Fibroblast of the aortic adventitia (primary cell): Measurements from ENCODE around the gene ADD1. TPM values are rescaled to one million over a fixed set of nuclear protein-coding genes. Genes with fewer than 3 reads are reported as not detected.

Experiments
- DNase-seq: peaks from one replicate; pipeline ENCODE4 v3.0.0-alpha.2; 2010; ENCODE audit warnings: low read depth
- H3K4me3 ChIP-seq: 2 replicates; pipeline ENCODE4 v1.5.1; 2011; ENCODE audit warnings: low read depth, mild to moderate bottlenecking, control low read depth, low read length, moderate library complexity
- total RNA-seq: library from RNA; depleted of rRNA; stranded (reverse); fragments of >200 nt; gene quantifications from 2 replicates; pipeline ENCODE4 v1.2.3, GENCODE V29; 2012; ENCODE audit warnings: low replicate concordance
- TF ChIP-seq, protein P1 (sequence below): IDR thresholded peaks from 2 replicates; pipeline ENCODE4 v1.5.1; 2011; ENCODE audit warnings: mild to moderate bottlenecking, low read length, control low read depth, inconsistent platforms; ENCODE audit not compliant: insufficient read depth

ADD1 gene, protein sequence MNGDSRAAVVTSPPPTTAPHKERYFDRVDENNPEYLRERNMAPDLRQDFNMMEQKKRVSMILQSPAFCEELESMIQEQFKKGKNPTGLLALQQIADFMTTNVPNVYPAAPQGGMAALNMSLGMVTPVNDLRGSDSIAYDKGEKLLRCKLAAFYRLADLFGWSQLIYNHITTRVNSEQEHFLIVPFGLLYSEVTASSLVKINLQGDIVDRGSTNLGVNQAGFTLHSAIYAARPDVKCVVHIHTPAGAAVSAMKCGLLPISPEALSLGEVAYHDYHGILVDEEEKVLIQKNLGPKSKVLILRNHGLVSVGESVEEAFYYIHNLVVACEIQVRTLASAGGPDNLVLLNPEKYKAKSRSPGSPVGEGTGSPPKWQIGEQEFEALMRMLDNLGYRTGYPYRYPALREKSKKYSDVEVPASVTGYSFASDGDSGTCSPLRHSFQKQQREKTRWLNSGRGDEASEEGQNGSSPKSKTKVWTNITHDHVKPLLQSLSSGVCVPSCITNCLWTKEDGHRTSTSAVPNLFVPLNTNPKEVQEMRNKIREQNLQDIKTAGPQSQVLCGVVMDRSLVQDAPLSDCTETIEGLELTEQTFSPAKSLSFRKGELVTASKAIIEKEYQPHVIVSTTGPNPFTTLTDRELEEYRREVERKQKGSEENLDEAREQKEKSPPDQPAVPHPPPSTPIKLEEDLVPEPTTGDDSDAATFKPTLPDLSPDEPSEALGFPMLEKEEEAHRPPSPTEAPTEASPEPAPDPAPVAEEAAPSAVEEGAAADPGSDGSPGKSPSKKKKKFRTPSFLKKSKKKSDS
- 168 and 591 TPM in 2 replicates for total RNA-seq

DNA sequence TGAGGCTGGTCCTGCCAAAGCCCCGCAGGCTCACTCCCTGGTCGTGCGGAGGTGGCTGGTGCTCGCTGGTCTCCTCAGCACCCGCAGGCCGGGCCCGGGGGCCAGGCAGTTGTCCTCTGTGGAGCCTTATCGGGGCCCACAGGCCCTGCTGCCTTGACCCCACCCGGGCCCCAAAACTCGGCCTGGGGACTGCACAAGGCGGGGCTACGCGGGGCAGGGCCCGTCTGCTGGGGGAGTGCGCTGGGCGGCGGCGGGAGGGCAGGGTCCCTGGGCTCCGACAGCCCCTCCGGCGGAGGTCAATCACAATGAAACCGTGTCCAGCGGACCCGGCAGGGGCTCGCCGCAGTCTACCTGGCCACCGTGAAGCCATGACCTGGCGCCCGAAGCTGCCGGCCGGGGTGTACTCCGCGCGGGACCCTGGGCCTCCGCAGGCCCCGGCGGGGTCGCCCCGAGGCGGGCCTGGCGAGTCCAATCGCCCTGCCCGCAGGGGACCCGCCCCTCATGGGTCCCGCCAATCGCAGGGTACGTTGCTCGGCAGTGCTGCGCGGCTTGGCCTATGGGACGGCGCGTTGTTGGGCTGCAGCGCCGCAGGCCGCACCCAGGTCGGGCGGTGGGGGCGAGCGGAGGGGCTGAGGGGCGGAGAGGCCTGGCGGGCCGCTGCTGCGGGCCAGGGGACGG, at the start of gene ADD1:
Gene ADD1 (plus strand): TSS at position 582 of the 678 bp plus-strand sequence. CDS start 32,072 bp downstream, outside the sequence.
- TF ChIP-seq, protein P1, sequence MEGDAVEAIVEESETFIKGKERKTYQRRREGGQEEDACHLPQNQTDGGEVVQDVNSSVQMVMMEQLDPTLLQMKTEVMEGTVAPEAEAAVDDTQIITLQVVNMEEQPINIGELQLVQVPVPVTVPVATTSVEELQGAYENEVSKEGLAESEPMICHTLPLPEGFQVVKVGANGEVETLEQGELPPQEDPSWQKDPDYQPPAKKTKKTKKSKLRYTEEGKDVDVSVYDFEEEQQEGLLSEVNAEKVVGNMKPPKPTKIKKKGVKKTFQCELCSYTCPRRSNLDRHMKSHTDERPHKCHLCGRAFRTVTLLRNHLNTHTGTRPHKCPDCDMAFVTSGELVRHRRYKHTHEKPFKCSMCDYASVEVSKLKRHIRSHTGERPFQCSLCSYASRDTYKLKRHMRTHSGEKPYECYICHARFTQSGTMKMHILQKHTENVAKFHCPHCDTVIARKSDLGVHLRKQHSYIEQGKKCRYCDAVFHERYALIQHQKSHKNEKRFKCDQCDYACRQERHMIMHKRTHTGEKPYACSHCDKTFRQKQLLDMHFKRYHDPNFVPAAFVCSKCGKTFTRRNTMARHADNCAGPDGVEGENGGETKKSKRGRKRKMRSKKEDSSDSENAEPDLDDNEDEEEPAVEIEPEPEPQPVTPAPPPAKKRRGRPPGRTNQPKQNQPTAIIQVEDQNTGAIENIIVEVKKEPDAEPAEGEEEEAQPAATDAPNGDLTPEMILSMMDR = no peak
- peak; percentile 91 for DNase-seq
- peak within 1 kb of the TSS; percentile 89 for H3K4me3 ChIP-seq

DNA sequence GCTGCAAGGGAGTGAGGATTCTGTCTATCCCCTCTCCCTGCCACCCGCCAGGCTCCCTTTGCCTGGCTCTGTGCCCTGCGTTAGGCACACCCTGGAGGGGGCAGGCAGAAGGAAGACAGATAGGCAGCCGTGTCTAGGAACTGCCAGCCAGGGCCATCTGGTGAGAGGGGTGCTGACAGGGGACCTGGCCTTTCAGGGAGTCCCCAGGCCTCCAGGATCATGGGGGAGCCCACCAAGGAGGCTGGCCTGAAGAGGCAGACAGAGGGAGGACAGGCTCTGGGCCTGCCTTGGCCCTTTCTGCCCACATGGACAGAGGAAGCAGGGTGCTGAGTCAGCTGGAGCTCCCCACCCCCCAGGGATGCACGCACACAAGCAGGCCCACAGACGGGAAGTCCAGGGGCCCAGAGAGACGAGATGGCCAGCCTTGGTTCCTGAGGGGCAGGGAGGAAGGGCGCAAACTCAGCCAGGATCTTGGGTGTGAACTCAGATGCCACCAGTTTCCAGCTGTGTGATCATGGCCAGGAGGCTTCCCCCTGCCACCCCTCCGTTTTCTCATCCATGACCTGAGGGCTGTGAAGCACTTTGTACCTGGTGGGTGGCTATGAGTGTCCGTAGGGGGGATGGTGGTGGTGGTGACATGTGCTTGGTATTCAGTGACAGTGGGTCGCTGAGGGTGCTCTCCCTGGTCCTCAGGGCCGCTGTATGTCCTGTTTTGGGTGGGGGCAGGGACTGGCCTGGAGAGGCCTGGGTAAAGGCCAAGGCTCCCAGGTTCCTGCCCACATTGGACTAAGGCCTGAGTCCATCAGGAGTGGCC, 49.0 kb upstream of the ADD1 start:
- peak overlapping the region; percentile 72 for H3K4me3 ChIP-seq
- TF ChIP-seq, protein P1 = no peak
- DNase-seq = peak; percentile 83

DNA sequence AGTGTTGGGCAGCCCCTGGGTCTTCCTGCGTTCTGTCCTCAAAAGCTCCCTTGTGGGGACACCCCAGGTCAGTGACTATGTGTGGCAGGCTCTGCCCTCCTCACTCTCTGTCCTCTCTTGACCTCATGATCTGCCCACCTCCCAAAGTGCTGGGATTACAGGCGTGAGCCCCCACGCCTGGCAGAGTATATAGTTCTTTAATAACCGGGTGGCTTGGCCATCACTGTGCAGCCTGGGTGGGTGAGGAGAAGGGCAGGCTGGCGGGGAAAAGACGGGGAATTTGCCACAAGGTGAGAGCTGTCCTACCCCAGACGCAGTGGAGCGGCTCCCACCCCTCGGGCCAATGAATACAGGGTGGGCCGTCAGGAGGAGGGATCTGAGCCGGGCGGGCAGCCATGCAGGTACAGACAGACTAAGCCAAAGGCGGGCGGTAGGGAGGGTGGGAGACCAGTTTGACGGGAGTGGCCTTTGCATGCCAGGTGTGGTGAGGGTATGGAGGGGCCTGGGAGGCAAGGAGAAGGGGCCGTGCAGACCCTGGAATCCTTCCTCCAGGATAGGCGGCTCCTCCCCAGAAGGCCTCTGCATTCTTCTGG, 48.2 kb upstream of the ADD1 start:
- no peak for DNase-seq
- TF ChIP-seq, protein P1 = no peak
- H3K4me3 ChIP-seq = no peak overlapping the region

DNA sequence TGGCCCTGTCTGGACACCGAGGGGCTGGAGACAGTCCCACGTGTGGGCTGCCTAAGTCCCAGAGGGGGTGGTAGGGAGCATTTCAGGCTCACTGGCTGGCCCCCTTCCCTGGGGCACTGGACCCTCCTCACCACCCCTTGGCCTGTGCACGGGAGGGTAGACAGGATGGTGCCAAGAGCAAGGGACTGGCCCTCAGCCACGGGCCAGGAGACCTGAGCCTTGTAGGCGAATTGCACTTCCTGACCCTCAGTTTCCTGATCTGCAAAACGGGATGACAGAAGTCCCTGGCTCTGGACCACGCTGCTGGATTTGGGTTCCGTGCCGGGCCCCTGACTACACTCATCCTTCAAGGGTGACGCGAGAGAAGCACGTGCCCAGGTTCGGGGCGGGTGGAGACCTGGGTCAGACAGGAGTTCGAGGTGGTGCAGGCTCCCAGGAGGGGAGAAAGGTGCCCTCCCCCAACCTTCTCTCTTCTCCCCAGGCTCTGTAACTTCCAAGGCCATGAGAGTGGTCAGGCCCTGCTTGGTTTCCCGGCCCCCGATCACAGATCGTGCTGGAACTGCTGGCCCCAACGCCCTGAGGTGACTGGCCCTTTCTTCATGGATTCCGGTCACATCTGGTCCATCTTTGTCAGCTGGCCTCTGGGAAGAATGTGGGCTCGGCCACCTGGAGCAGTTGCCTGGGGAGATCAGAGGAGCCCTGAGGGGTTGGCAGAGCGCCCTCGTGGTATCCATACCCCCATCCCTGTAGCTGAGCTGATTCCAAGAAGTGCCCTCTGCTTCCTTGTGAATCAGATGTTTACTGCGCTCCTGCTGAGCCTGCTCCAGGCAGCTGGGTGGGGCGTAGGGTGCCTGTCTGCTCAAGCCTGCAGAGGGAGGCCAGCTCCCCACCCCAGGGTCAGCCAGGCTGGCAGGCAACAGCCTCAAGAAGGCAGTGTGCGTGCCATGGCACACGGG, 47.5 kb upstream of the ADD1 start:
- TF ChIP-seq, protein P1 = peak; percentile 2
- peak; percentile 69 for DNase-seq
- H3K4me3 ChIP-seq = no peak overlapping the region

DNA sequence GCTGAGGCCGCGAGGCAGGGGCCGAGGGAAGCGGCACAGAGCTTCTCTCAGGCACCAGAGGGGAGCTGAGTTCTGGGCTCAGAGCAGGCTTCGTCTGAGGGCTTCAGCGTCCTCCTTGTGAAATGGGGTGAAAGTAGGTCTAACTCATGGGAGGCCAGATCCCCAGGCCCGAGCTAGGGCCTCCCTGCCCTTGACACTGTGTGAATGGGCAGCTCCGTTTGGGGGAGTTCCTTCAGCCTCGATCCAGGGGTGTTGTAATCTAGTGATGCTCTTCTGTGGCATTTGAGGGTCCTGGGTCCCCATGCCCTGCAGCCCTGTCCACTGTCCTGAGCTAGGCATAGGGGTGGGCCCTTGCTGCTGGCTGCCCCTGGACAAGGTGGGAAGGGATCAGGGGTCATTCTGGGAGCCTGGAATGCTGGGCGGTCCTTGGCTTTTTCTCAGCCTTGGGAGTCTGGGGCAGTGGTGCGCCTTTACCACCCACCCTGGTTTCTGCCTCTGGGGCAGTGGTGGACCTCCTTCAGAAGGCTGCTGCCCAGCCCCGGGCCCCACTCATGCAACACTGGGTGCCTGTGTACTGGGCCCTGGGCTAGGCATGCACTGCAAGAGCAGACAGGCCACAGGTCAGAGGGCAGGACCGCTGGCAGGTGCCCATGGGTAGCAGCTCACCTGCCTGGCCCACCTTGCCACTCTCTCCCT, 46.6 kb upstream of the ADD1 start:
- peak overlapping the region; percentile 9 for H3K4me3 ChIP-seq
- no peak for DNase-seq
- TF ChIP-seq, protein P1 = no peak
